GM19351 (cell line): ENCODE measurements around the gene DTL.

Source experiments
- ATAC-seq: cut with Tn5 transposase; IDR thresholded peaks from one replicate; pipeline ENCODE4 v1.9.1; 2021; ENCODE audit warnings: mild to moderate bottlenecking, moderate library complexity; ENCODE audit not compliant: unreplicated experiment

The DTL gene

GRCh38 chr1:212082765-212083406 lies 47.3 kb downstream of the DTL start:
- no peak for ATAC-seq

GRCh38 chr1:212089560-212090163 lies 54.1 kb downstream of the DTL start:
- ATAC-seq: no peak

GRCh38 chr1:212091438-212092121 lies 56.0 kb downstream of the DTL start:
- no peak for ATAC-seq

- ATAC-seq: no peak
Observed at GRCh38 chr1:212097360-212097759, 61.8 kb downstream of the DTL start.

- no peak for ATAC-seq
Observed at GRCh38 chr1:212098310-212098709, 62.8 kb downstream of the DTL start.

- ATAC-seq: no peak
Observed at GRCh38 chr1:212098771-212099170, 63.2 kb downstream of the DTL start.

GRCh38 chr1:212101251-212101650 lies 65.7 kb downstream of the DTL start:
- ATAC-seq: no peak

- ATAC-seq: no peak
Observed at GRCh38 chr1:212101735-212102134, 66.2 kb downstream of the DTL start.

- ATAC-seq: no peak
Observed at GRCh38 chr1:212104586-212105325, 69.2 kb downstream of the DTL start.

- no peak for ATAC-seq
Observed at GRCh38 chr1:212106286-212106792, 70.8 kb downstream of the DTL start.

GRCh38 chr1:212107481-212107880 lies 71.9 kb downstream of the DTL start:
- ATAC-seq: no peak

- no peak for ATAC-seq
Observed at GRCh38 chr1:212108187-212108586, 72.6 kb downstream of the DTL start.

GRCh38 chr1:212108981-212109380 lies 73.4 kb downstream of the DTL start:
- no peak for ATAC-seq

- no peak for ATAC-seq
Observed at GRCh38 chr1:212109728-212110127, 74.2 kb downstream of the DTL start.

- ATAC-seq: no peak
Observed at GRCh38 chr1:212110617-212111016, 75.1 kb downstream of the DTL start.

- ATAC-seq: no peak
Observed at GRCh38 chr1:212111536-212111935, 76.0 kb downstream of the DTL start.

- ATAC-seq: no peak
Observed at GRCh38 chr1:212113706-212114105, 78.2 kb downstream of the DTL start.

- no peak for ATAC-seq
Observed at GRCh38 chr1:212118167-212118871, 82.8 kb downstream of the DTL start.

- ATAC-seq: no peak
Observed at GRCh38 chr1:212118872-212119260, 83.3 kb downstream of the DTL start.

GRCh38 chr1:212119397-212119837 lies 83.9 kb downstream of the DTL start:
- no peak for ATAC-seq

- no peak for ATAC-seq
Observed at GRCh38 chr1:212119863-212120262, 84.3 kb downstream of the DTL start.
